SJSA1 (cell line): ENCODE measurements around the gene SIRPA. TPM values are rescaled to one million over a fixed set of nuclear protein-coding genes. Genes with fewer than 3 reads are reported as not detected.
A peak's percentile ranks its signal among the peaks of the same experiment; 100 is the strongest.

Experiments used
- DNase-seq, 2 experiments: peaks; one replicate each; pipeline ENCODE4 v3.0.0-alpha.2; 2015 to 2020; ENCODE audit warnings: low spot score in 2 of 2, low read depth in 1 of 2
- H3K27ac ChIP-seq: fragments of 250-450 bp; sonication (Bioruptor Pico); 2 replicates; pipeline ENCODE4 v1.5.1; 2020; ENCODE audit warnings: mild to moderate bottlenecking, moderate library complexity
- H3K27me3 ChIP-seq: fragments of 250-450 bp; sonication (Bioruptor Pico); replicated peaks from 2 replicates; pipeline ENCODE4 v1.5.1; 2020; ENCODE audit warnings: mild to moderate bottlenecking, moderate library complexity
- H3K36me3 ChIP-seq: fragments of 250-450 bp; sonication (Bioruptor Pico); 2 replicates; pipeline ENCODE4 v1.5.1; 2020; ENCODE audit warnings: mild to moderate bottlenecking
- H3K4me1 ChIP-seq: fragments of 250-450 bp; sonication (Bioruptor Pico); replicated peaks from 2 replicates; pipeline ENCODE4 v1.6.1; 2021; ENCODE audit warnings: mild to moderate bottlenecking
- H3K4me3 ChIP-seq: fragments of 250-450 bp; sonication (Bioruptor Pico); 2 replicates; pipeline ENCODE4 v1.5.1; 2020; ENCODE audit warnings: mild to moderate bottlenecking
- H3K9me3 ChIP-seq: fragments of 250-450 bp; sonication (Bioruptor Pico); replicated peaks from 2 replicates; pipeline ENCODE4 v1.5.1; 2020; ENCODE audit warnings: mild to moderate bottlenecking
- total RNA-seq: library from RNA; depleted of rRNA; stranded (reverse); fragments of >200 nt; shearing (Covaris generic); gene quantifications from 2 replicates; pipeline ENCODE4 v1.2.3, GENCODE V29; 2014; rRNA removed

Gene SIRPA
- total RNA-seq, result 2.4 and 4.7 TPM in 2 replicates

- Histone ChIP-seq H3K4me1 (peaks cover 14% of the 10 kb centered on the region), H3K4me3 (peak within 1 kb of the TSS; percentile 58), H3K36me3 (no peaks in the 10 kb centered on the region), H3K27me3 (no peaks in the 10 kb centered on the region), H3K27ac (no peak within 1 kb of the TSS; the same call in 1 of the 2 replicates), H3K9me3 (no peaks in the 10 kb centered on the region)
- DNase-seq, result peak; percentile 53 to 64
These were observed at the start of gene SIRPA for GRCh38 chr20:1894951-1895673. TSS of gene SIRPA (plus strand) at chr20:1895407. CDS start at chr20:1895448, 41 bp downstream.

GRCh38 chr20:1845701-1846100 lies 49.5 kb upstream of the SIRPA start:
- Histone ChIP-seq H3K4me3 (no peak overlapping the region), H3K9me3 (no peaks in the 10 kb centered on the region), H3K27me3 (no peaks in the 10 kb centered on the region), H3K36me3 (no peaks in the 10 kb centered on the region), H3K4me1 (peaks cover 9% of the 10 kb centered on the region), H3K27ac (no peak overlapping the region)
- DNase-seq, result no peak

- no peak for DNase-seq
- Histone ChIP-seq H3K4me3 (no peak overlapping the region), H3K4me1 (peaks cover 9% of the 10 kb centered on the region), H3K27ac (no peak overlapping the region), H3K27me3 (no peaks in the 10 kb centered on the region), H3K36me3 (no peaks in the 10 kb centered on the region), H3K9me3 (no peaks in the 10 kb centered on the region)
These were observed 48.9 kb upstream of the SIRPA start for GRCh38 chr20:1846341-1846740.

GRCh38 chr20:1846876-1847275 lies 48.3 kb upstream of the SIRPA start:
- H3K27me3 ChIP-seq, result no peaks in the 10 kb centered on the region
- no peak overlapping the region for H3K27ac ChIP-seq
- no peaks in the 10 kb centered on the region for H3K36me3 ChIP-seq
- no peaks in the 10 kb centered on the region for H3K9me3 ChIP-seq
- H3K4me1 ChIP-seq, result peaks cover 9% of the 10 kb centered on the region
- no peak for DNase-seq
- H3K4me3 ChIP-seq, result no peak overlapping the region

- H3K36me3 ChIP-seq, result no peaks in the 10 kb centered on the region
- peaks cover 9% of the 10 kb centered on the region for H3K4me1 ChIP-seq
- H3K27ac ChIP-seq, result no peak overlapping the region
- no peaks in the 10 kb centered on the region for H3K27me3 ChIP-seq
- no peak overlapping the region for H3K4me3 ChIP-seq
- DNase-seq, result no peak
- H3K9me3 ChIP-seq, result no peaks in the 10 kb centered on the region
These were observed 47.4 kb upstream of the SIRPA start for GRCh38 chr20:1847780-1848179.

GRCh38 chr20:1848373-1848772 lies 46.8 kb upstream of the SIRPA start:
- Histone ChIP-seq H3K36me3 (no peaks in the 10 kb centered on the region), H3K27ac (no peak overlapping the region), H3K4me3 (no peak overlapping the region), H3K27me3 (no peaks in the 10 kb centered on the region), H3K4me1 (peaks cover 9% of the 10 kb centered on the region), H3K9me3 (no peaks in the 10 kb centered on the region)
- DNase-seq, result no peak

- no peak overlapping the region for H3K27ac ChIP-seq
- DNase-seq, result no peak
- no peaks in the 10 kb centered on the region for H3K36me3 ChIP-seq
- H3K4me1 ChIP-seq, result no peaks in the 10 kb centered on the region
- H3K4me3 ChIP-seq, result no peak overlapping the region
- 0 out of 2 replicates have a peak, but pooled peaks cover 3% of the 10 kb centered on the region for H3K27me3 ChIP-seq
- H3K9me3 ChIP-seq, result no peaks in the 10 kb centered on the region
These were observed 43.8 kb upstream of the SIRPA start for GRCh38 chr20:1851396-1851795.

GRCh38 chr20:1853473-1853872 lies 41.7 kb upstream of the SIRPA start:
- DNase-seq, result no peak
- H3K36me3 ChIP-seq, result no peaks in the 10 kb centered on the region

GRCh38 chr20:1854246-1854645 lies 41.0 kb upstream of the SIRPA start:
- DNase-seq, result no peak
- H3K4me1 ChIP-seq, result no peaks in the 10 kb centered on the region
- H3K4me3 ChIP-seq, result no peak overlapping the region
- no peaks in the 10 kb centered on the region for H3K9me3 ChIP-seq
- H3K27ac ChIP-seq, result no peak overlapping the region
- H3K27me3 ChIP-seq, result 0 out of 2 replicates have a peak, but pooled peaks cover 3% of the 10 kb centered on the region
- H3K36me3 ChIP-seq, result no peaks in the 10 kb centered on the region

More at GRCh38 chr20:1853473-1853872, 41.7 kb upstream of the SIRPA start:
- no peaks in the 10 kb centered on the region for H3K4me1 ChIP-seq
- H3K27me3 ChIP-seq, result 0 out of 2 replicates have a peak, but pooled peaks cover 3% of the 10 kb centered on the region
- no peak overlapping the region for H3K27ac ChIP-seq
- no peak overlapping the region for H3K4me3 ChIP-seq
- H3K9me3 ChIP-seq, result no peaks in the 10 kb centered on the region

- Histone ChIP-seq H3K4me3 (no peak overlapping the region), H3K9me3 (no peaks in the 10 kb centered on the region), H3K27me3 (0 out of 2 replicates have a peak, but pooled peaks cover 3% of the 10 kb centered on the region), H3K36me3 (no peaks in the 10 kb centered on the region), H3K4me1 (no peaks in the 10 kb centered on the region), H3K27ac (no peak overlapping the region)
- no peak for DNase-seq
These were observed 40.1 kb upstream of the SIRPA start for GRCh38 chr20:1855109-1855508.

GRCh38 chr20:1855690-1856089 lies 39.5 kb upstream of the SIRPA start:
- Histone ChIP-seq H3K4me3 (no peak overlapping the region), H3K9me3 (no peaks in the 10 kb centered on the region), H3K27ac (no peak overlapping the region), H3K4me1 (no peaks in the 10 kb centered on the region), H3K27me3 (0 out of 2 replicates have a peak, but pooled peaks cover 3% of the 10 kb centered on the region), H3K36me3 (no peaks in the 10 kb centered on the region)
- DNase-seq, result no peak

GRCh38 chr20:1856424-1856823 lies 38.8 kb upstream of the SIRPA start:
- H3K27me3 ChIP-seq, result 0 out of 2 replicates have a peak, but pooled peaks cover 3% of the 10 kb centered on the region
- H3K36me3 ChIP-seq, result no peaks in the 10 kb centered on the region
- H3K4me1 ChIP-seq, result no peaks in the 10 kb centered on the region
- no peaks in the 10 kb centered on the region for H3K9me3 ChIP-seq
- no peak overlapping the region for H3K4me3 ChIP-seq
- H3K27ac ChIP-seq, result no peak overlapping the region
- DNase-seq, result no peak

GRCh38 chr20:1857466-1857865 lies 37.7 kb upstream of the SIRPA start:
- Histone ChIP-seq H3K4me1 (no peaks in the 10 kb centered on the region), H3K9me3 (no peaks in the 10 kb centered on the region), H3K27ac (no peak overlapping the region), H3K27me3 (0 out of 2 replicates have a peak, but pooled peaks cover 3% of the 10 kb centered on the region), H3K4me3 (no peak overlapping the region), H3K36me3 (no peaks in the 10 kb centered on the region)
- no peak for DNase-seq

GRCh38 chr20:1858871-1859270 lies 36.3 kb upstream of the SIRPA start:
- no peak for DNase-seq
- Histone ChIP-seq H3K27me3 (0 out of 2 replicates have a peak, but pooled peaks cover 3% of the 10 kb centered on the region), H3K4me3 (no peak overlapping the region), H3K4me1 (no peaks in the 10 kb centered on the region), H3K27ac (no peak overlapping the region), H3K9me3 (no peaks in the 10 kb centered on the region), H3K36me3 (no peaks in the 10 kb centered on the region)
